T-helper 2 cell treated with Interferon-gamma antibody and Interleukin-4, amounts not matched to agents 100 ng/mL and 5 ng/mL, for 36 hours (primary cell): ENCODE results near the gene TRPC3. TPM values are rescaled to one million over a fixed set of nuclear protein-coding genes. Genes with fewer than 3 reads are reported as not detected.

Experiments used
- intact Hi-C: fragments of 100-400 bp; cut with micrococcal nuclease; formaldehyde crosslinking; loops from one replicate; pipeline ENCODE4 v1.15.1; 2023
- total RNA-seq: library from RNA; stranded (reverse); gene quantifications from 2 replicates; pipeline ENCODE4 v1.2.3, GENCODE V29; 2022

Gene TRPC3
- total RNA-seq, 1 donor from 2014 or later, result 0.64 TPM

GRCh38 chr4:121879135-121879534, 72.7 kb downstream of the TRPC3 start:
- intact Hi-C loops, result no loop called here

DNA sequence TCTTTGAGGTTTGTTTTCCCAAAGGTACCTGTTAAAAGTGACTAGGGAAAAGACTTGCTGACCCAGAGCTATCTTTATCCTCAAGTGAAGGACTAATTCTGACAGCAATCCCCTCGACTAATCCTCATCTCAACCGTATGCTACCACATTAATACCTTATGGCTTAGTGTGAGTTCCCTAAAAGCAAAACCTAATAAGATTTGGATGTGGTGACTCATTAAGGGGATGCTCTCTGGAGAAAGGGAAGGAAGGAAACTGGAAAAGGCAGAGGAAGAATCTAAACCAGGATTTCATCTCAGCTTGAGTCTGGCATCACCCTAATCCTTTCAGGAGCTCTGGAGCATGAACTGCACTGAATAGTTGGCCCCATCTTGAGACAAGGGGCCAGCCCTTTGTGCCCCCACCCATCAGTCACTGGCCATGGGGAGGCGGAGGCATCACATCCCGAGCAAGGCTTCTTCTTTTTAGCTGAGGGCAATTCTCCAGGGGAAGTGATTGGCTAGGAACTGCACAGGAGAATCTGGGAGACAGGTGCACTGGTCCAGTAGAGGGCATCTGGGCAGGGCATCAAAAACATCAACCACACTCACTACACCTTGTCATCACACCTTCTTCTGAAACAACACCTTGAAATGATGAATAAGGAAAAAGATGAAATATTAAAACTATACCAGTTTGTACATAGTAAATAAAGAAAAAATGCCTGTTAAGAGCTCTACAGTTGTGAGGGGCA, 74.7 kb downstream of the TRPC3 start:
- intact Hi-C loops, result no loop called here

GRCh38 chr4:121876070-121876469, 75.8 kb downstream of the TRPC3 start:
- intact Hi-C loops, result no loop called here

- intact Hi-C loops, result no loop called here
These were observed 76.2 kb downstream of the TRPC3 start for GRCh38 chr4:121875652-121876051.

GRCh38 chr4:121873604-121874003, 78.3 kb downstream of the TRPC3 start:
- intact Hi-C loops, result loop anchor here (5.0 kb wide), 1 partner anchor 279 kb away; the partner anchor contains the start of gene BLTP1

DNA sequence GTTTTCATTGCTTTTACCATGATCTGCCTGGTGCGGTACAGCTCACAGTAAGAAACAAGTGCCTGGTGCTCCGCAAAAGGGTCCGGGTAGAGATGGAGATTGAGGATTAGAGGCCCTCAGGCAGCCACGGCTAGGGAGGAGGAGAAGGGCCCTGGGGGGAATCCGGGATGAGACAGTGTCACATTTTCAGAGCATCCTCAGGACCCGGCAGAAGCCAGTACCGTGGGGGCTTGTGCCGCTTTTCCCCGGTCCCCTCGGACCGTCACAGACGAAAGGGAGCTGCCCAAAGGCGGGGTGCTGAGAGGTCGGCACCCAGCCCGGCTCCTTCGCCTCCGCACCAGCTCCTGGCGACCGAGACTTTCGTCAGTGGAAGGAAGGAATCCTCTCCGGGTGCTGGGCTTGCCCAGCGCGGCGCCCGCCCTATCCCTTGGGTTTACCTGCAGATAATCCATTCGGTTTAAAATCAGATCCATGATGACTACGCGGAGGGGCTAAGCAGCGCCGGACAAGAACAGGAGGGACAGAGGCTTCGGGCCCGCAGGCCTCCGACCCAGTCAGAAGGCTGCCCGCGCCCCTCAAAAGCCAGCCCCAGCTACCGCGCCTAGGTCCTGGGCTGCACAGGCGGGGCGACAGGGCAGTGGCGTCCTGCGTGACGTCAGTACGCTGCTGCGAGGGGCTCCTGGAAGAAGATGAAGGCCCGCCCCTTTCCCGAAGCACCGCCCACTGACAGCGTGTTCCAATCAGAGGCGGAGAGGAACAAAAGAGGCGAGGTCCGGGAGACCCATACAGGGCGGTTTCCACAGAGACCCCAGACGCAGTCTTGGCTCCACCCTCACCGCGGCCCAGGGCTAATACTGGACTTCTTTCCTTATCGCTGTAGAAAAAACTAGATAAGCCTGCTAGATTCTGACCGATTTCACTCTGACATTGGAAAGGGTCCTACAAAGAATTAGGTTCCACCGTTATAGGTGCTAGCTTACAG, 81.7 kb downstream of the TRPC3 start, which contains the start of gene BBS7:
Gene BBS7 (minus strand): TSS at position 634 of the 982 bp plus-strand sequence. CDS start 161 bp downstream, at position 473.
- intact Hi-C loops, result loop anchor here (1.0 to 5.0 kb wide), 5 partner anchors 46 to 1053 kb away; partner anchors contain the start of genes BBS12, BLTP1, EXOSC9 and NUDT6

GRCh38 chr4:121863799-121864198, 88.1 kb downstream of the TRPC3 start:
- intact Hi-C loops, result no loop called here

GRCh38 chr4:121861426-121861825, 90.4 kb downstream of the TRPC3 start:
- intact Hi-C loops, result no loop called here

DNA sequence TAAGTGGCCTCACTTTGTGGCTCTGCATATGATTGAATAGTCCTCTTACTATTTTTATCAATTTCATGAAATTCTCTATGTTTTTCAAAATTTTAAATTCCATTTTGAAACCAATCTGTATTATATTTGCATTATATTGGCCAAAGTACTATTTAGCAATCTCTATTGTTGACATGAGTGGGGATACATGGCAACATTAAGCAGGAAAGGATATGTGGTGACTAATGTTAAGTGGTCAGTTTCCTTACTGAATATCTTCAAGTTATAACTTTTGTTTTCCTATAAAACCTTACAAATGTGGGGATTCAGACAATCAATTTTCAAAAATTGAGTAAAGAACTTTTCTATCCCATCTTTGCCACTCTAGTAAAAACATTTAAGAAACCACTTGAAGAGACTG, 91.7 kb downstream of the TRPC3 start:
- intact Hi-C loops, result no loop called here

- intact Hi-C loops, result no loop called here
These were observed 100.5 kb downstream of the TRPC3 start for GRCh38 chr4:121851354-121851753.

DNA sequence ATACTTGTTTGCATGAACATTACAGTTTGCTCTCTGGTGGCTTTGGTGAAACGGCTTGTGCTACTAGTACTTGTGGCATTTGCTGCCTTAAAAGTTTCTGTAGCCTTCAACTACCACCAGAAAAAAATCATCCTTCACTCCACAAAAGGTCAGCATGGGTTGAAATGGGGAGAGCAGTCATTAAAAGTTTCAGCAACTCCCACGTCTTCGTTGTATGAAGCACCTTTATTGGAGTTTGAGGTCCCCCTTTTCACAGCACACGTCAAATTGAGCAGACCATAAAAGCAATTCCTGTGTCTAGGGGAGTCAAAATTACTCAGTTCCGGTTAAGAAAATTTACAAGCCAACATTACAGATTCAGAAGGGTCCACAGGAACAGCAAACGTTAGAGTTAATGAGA, 105.2 kb downstream of the TRPC3 start:
- intact Hi-C loops, result no loop called here

DNA sequence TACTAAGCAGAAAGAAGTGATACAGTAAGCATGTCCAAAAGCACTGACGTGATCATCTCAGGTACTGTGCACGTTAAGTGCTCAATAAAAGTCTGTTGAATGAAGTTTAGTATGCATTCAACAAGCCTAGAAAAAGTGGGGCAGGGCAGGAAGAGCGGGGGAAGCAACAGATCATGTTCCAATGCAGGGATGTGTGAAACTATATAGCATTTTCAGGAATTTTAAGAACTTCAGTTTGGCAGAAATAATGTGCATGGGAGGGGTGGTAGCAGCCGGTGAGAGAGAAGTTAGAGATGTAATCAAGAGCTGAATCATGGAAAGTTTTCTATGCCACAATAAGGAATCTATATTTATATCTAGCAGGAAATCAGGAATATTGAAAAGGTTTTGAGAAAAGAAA, 109.0 kb downstream of the TRPC3 start:
- intact Hi-C loops, result no loop called here

- intact Hi-C loops, result no loop called here
These were observed 113.7 kb downstream of the TRPC3 start for GRCh38 chr4:121838136-121838535.

- intact Hi-C loops, result loop anchor here (10.0 kb wide), 1 partner anchor 1565 kb away; the partner anchor contains the start of gene SPRY1
These were observed 122.3 kb downstream of the TRPC3 start for GRCh38 chr4:121829511-121829910.

Other genes with a start within 250 kb of the TRPC3 start
- not detected in 2 replicates for gene SMIM43, start 186.9 kb downstream of the TRPC3 start, total RNA-seq
- gene EXOSC9, start 150.7 kb downstream of the TRPC3 start, total RNA-seq, result 53.1 and 54.7 TPM in 2 replicates
- gene CCNA2, start 128.2 kb downstream of the TRPC3 start, total RNA-seq, result 85.0 and 88.3 TPM in 2 replicates
- 17.5 and 21.5 TPM in 2 replicates for gene BBS7, start 81.6 kb downstream of the TRPC3 start, total RNA-seq
- 31.6 and 36.4 TPM in 2 replicates for gene BLTP1, start 200.3 kb upstream of the TRPC3 start, total RNA-seq